OCI-LY3 (cell line): ENCODE data around the gene FAM184A.

Experiments used
- H2AFZ ChIP-seq: fragments of 200-600, 300-600 bp; shearing (Covaris generic); 2 replicates; pipeline ENCODE4 v1.6.0; 2014; ENCODE audit warnings: antibody characterized with exemption, low read depth, low read length
- H3K27ac ChIP-seq: fragments of 200-600, 300-600 bp; sonication (generic); 2 replicates; pipeline ENCODE4 v1.5.1; 2014; ENCODE audit warnings: mild to moderate bottlenecking, low read length, moderate library complexity, mixed read lengths
- H3K27me3 ChIP-seq: fragments of 200-600, 300-600 bp; sonication (generic); 2 replicates; pipeline ENCODE4 v1.6.1; 2014; ENCODE audit warnings: low read depth, low read length, mixed read lengths
- H3K36me3 ChIP-seq: fragments of 200-600, 300-600 bp; sonication (generic); replicated peaks from 2 replicates; pipeline ENCODE3; 2014; ENCODE audit warnings: low read depth, low read length, mixed read lengths
- H3K4me1 ChIP-seq: fragments of 300-600, 200-600 bp; sonication (generic); 2 replicates; pipeline ENCODE4 v1.6.1; 2014; ENCODE audit warnings: low read length, mixed read lengths
- H3K4me2 ChIP-seq: fragments of 200-600, 300-600 bp; sonication (generic); 2 replicates; pipeline ENCODE4 v1.6.1; 2014; ENCODE audit warnings: low read length, mixed read lengths
- H3K4me3 ChIP-seq: fragments of 300-600, 200-600 bp; sonication (generic); 2 replicates; pipeline ENCODE4 v1.5.1; 2014; ENCODE audit warnings: antibody characterized with exemption, mild to moderate bottlenecking, low read length, moderate library complexity
- H3K79me2 ChIP-seq: fragments of 300-600, 200-600 bp; shearing (Covaris generic); 2 replicates; pipeline ENCODE4 v1.6.1; 2014; ENCODE audit warnings: mild to moderate bottlenecking, low read length, mixed read lengths
- H3K9ac ChIP-seq: fragments of 300-600, 200-600 bp; shearing (Covaris generic); 2 replicates; pipeline ENCODE4 v1.6.0; 2014; ENCODE audit warnings: mild to moderate bottlenecking, low read length, moderate library complexity
- H3K9me3 ChIP-seq: fragments of 200-600, 300-600 bp; shearing (Covaris generic); 2 replicates; pipeline ENCODE4 v1.6.1; 2014; ENCODE audit warnings: low read length, mixed read lengths; ENCODE audit not compliant: insufficient read depth
- H4K20me1 ChIP-seq: fragments of 200-600, 300-600 bp; sonication (generic); 2 replicates; pipeline ENCODE4 v1.6.1; 2016; ENCODE audit warnings: low read length, mixed read lengths; ENCODE audit not compliant: insufficient read depth
- EZH2phosphoT487 ChIP-seq: fragments of 200-600 bp; shearing (Covaris generic); IDR thresholded peaks from 2 replicates; pipeline ENCODE4 v1.6.1; 2018; ENCODE audit warnings: antibody characterized with exemption, mixed run types, low read depth
- TF ChIP-seq, protein P1 (sequence below): fragments of 200-600, 300-600 bp; sonication (generic); IDR thresholded peaks from 2 replicates; pipeline ENCODE4 v1.5.1; 2014; ENCODE audit warnings: antibody characterized with exemption, low read length, low read depth

FAM184A gene

DNA sequence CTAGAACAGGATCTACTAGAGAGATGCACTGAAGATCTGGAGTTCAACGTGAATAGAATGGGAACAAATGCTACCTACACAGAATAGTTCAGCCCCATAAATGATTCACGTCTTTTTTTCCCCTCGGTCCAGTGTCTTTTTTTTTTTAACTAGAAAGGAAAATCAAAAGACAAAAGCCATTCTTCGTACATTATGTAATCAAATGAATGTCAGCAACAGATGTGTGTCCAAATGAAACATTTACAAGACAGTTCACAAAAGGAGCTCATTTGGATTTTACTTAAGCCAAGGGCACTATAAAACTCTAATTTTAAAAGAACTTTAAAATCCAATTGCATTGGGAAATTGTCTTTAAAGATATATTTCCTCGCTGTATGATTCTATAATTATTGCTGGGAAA is 42.4 kb downstream of the FAM184A start:
- H3K27me3 ChIP-seq, result no peaks in the 10 kb centered on the region
- no peaks in the 10 kb centered on the region for H3K79me2 ChIP-seq
- no peak overlapping the region for H2AFZ ChIP-seq
- no peaks in the 10 kb centered on the region for H3K36me3 ChIP-seq
- H3K4me2 ChIP-seq, result no peak overlapping the region
- H3K9ac ChIP-seq, result no peak overlapping the region
- no peaks in the 10 kb centered on the region for H3K9me3 ChIP-seq
- TF ChIP-seq EZH2phosphoT487, result no peak
- TF ChIP-seq, protein P1, sequence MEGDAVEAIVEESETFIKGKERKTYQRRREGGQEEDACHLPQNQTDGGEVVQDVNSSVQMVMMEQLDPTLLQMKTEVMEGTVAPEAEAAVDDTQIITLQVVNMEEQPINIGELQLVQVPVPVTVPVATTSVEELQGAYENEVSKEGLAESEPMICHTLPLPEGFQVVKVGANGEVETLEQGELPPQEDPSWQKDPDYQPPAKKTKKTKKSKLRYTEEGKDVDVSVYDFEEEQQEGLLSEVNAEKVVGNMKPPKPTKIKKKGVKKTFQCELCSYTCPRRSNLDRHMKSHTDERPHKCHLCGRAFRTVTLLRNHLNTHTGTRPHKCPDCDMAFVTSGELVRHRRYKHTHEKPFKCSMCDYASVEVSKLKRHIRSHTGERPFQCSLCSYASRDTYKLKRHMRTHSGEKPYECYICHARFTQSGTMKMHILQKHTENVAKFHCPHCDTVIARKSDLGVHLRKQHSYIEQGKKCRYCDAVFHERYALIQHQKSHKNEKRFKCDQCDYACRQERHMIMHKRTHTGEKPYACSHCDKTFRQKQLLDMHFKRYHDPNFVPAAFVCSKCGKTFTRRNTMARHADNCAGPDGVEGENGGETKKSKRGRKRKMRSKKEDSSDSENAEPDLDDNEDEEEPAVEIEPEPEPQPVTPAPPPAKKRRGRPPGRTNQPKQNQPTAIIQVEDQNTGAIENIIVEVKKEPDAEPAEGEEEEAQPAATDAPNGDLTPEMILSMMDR, result no peak
- H3K27ac ChIP-seq, result no peak overlapping the region
- no peak overlapping the region for H3K4me3 ChIP-seq
- H4K20me1 ChIP-seq, result no peaks in the 10 kb centered on the region
- no peaks in the 10 kb centered on the region for H3K4me1 ChIP-seq

DNA sequence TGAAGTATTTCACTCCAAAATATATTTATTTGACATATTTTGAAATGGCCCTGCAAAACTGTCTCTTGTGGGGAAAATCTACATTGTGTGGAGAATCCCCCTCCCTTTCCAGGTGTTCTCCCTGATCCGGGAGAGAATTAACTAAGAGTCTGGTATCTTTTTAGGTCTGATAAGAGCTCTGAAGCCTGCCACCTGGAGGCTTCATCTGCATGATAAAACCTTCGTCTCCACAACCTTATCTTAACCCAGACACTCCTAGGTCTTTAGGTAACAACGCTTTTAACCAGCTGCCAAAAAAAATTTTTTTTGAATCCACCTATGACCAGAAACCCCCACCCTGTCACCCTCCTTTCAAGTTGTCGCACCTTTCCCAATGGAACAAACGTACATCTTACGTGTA is 43.0 kb downstream of the FAM184A start:
- H3K9me3 ChIP-seq, result no peaks in the 10 kb centered on the region
- H3K9ac ChIP-seq, result no peak overlapping the region
- no peak overlapping the region for H2AFZ ChIP-seq
- H3K27ac ChIP-seq, result no peak overlapping the region
- H3K4me2 ChIP-seq, result no peak overlapping the region
- TF ChIP-seq, protein P1, result no peak
- no peak for TF ChIP-seq EZH2phosphoT487
- no peaks in the 10 kb centered on the region for H3K27me3 ChIP-seq
- no peaks in the 10 kb centered on the region for H3K4me1 ChIP-seq
- no peaks in the 10 kb centered on the region for H4K20me1 ChIP-seq
- no peaks in the 10 kb centered on the region for H3K79me2 ChIP-seq
- H3K4me3 ChIP-seq, result no peak overlapping the region
- no peaks in the 10 kb centered on the region for H3K36me3 ChIP-seq

DNA sequence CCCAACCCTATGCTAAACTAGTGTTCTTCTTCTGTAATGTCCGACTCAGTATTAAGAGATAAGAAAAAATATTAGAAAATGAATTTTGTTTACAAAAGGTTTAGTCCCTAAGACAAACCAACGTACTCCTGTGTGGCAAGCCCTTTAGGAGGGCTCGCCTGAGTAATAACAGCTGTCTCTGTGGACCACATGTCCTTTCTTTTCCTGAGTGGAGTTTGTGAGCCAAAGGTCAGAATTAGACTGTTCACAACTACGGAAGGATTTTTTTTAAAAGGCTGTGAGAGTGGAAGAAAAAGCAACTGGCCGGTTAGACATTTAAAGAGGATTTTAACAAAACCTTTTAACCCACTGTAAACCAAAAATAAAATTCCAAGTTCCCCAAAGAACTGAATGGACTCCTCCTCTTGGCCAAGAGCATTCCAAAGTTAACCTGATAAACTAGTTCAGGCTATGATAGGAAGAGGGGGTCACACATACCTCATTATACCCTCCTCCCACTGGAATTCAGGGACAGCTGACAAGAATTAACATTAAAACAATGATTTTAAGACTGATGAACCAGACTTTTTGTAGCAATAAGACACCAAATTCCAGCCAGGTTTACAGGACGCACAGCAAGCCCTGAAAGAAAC is 43.5 kb downstream of the FAM184A start:
- H3K9me3 ChIP-seq, result no peaks in the 10 kb centered on the region
- no peaks in the 10 kb centered on the region for H3K27me3 ChIP-seq
- no peak overlapping the region for H2AFZ ChIP-seq
- H3K9ac ChIP-seq, result no peak overlapping the region
- H4K20me1 ChIP-seq, result no peaks in the 10 kb centered on the region
- H3K27ac ChIP-seq, result no peak overlapping the region
- no peaks in the 10 kb centered on the region for H3K4me1 ChIP-seq
- H3K36me3 ChIP-seq, result no peaks in the 10 kb centered on the region
- TF ChIP-seq EZH2phosphoT487, result no peak
- TF ChIP-seq, protein P1, result no peak
- H3K4me2 ChIP-seq, result no peak overlapping the region
- H3K4me3 ChIP-seq, result no peak overlapping the region
- H3K79me2 ChIP-seq, result no peaks in the 10 kb centered on the region

DNA sequence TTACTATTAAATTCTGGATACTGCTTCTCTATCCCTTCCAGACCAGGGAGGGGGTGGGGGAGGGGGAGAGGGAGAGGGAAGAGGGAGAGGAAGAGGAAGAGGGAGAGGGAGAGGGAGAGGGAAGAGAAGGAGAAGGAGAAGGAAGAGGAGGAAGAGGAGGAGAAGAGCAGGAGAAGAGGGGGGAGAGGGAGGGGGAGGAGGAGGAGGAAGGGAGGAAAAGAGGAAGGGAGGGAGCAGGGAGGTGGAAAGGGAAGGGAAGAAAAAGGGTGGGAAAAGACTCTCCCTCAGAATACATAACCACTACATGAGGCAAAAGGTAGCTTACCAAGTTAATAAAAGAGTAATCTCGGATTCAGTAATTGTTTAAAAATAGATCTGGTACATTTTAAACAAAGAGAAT is 46.0 kb downstream of the FAM184A start:
- Histone ChIP-seq H3K9ac (no peak overlapping the region), H3K4me2 (no peak overlapping the region), H3K79me2 (no peaks in the 10 kb centered on the region), H3K9me3 (no peaks in the 10 kb centered on the region), H3K4me1 (no peaks in the 10 kb centered on the region), H3K4me3 (no peak overlapping the region), H3K27me3 (no peaks in the 10 kb centered on the region), H3K27ac (no peak overlapping the region), H4K20me1 (no peaks in the 10 kb centered on the region), H2AFZ (no peak overlapping the region), H3K36me3 (no peaks in the 10 kb centered on the region)
- TF ChIP-seq EZH2phosphoT487, result no peak
- TF ChIP-seq, protein P1, result no peak
